ENCODE results near the gene PICK1.

DNA sequence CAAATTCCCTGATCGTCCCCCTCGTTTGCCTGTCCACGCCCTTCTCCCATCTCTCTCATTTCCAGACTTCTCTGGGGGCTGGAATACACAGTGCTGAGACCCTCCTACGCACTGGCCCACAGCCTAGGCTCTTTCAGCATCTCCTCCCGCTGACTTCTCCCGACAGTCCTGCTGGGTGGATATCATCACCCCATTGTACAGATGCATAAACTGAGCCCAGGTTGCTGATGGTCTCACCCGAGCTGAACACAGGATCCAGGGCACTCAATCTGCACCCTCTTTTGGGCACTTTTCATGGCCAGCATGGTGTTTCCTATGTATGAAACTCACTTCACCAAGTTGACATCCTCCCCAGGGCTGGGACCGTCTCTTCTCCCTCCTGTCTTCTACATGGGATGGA is 31.7 kb upstream of the PICK1 start:
- TF ChIP-seq CTCF (IDR thresholded peaks at IDR 0.05) (no peak), EZH2phosphoT487 (IDR thresholded peaks at IDR 0.05) (no peak), EZH2 (IDR thresholded peaks at IDR 0.05) (no peak)

Data from neural progenitor cell (in vitro differentiated cells).